Measurements from ENCODE around the gene ZNF443. TPM values are rescaled to one million over a fixed set of nuclear protein-coding genes. Genes with fewer than 3 reads are reported as not detected.

ZNF443 gene
- total RNA-seq, 1 donor from 2014 or later = 18.9 TPM

- Histone ChIP-seq H3K4me1 (no peaks in the 10 kb centered on the region), H4K20me1 (ENCODE audit: low read depth) (no peaks in the 10 kb centered on the region), H3K36me3 (no peaks in the 10 kb centered on the region), H3K79me2 (ENCODE audit: low read depth) (no peaks in the 10 kb centered on the region), H3K9ac (no peak overlapping the region), H2AFZ (replicated peaks) (no peak overlapping the region), H3F3A (ENCODE audit: low read depth) (no peaks in the 10 kb centered on the region), H3K4me2 (no peak overlapping the region), H3K27ac (no peak overlapping the region), H3K4me3 (no peak overlapping the region), H3K9me3 (ENCODE audit: low read depth) (no peaks in the 10 kb centered on the region), H3K27me3 (no peaks in the 10 kb centered on the region)
- Mint-ChIP-seq H3K36me3 (peaks cover 18% of the 10 kb centered on the region), H3K4me3 (no peak overlapping the region), H3K27ac (no peak overlapping the region), H3K4me1 (no peaks in the 10 kb centered on the region), H3K27me3 (ENCODE audit: insufficient read depth, low read depth) (peaks cover 2% of the 10 kb centered on the region), H3K9me3 (peaks cover 53% of the 10 kb centered on the region)
- TF ChIP-seq EZH2phosphoT487 (IDR thresholded peaks at IDR 0.05) (no peak), EZH2 (IDR thresholded peaks at IDR 0.05) (no peak), CTCF (IDR thresholded peaks at IDR 0.05) (no peak)
- DNase-seq (ENCODE audit: low spot score) = no peak
Measured at GRCh38 chr19:12380444-12380737, 60.4 kb downstream of the ZNF443 start.

- H3K4me1 Mint-ChIP-seq = no peaks in the 10 kb centered on the region
- no peak overlapping the region for H3K4me3 ChIP-seq
Measured at GRCh38 chr19:12379732-12380443, 60.9 kb downstream of the ZNF443 start.

More at GRCh38 chr19:12379732-12380443, 60.9 kb downstream of the ZNF443 start:
- no peaks in the 10 kb centered on the region for H3K27me3 ChIP-seq
- H3K4me3 Mint-ChIP-seq = no peak overlapping the region
- H3K4me1 ChIP-seq = no peaks in the 10 kb centered on the region
- H3K9ac ChIP-seq = no peak overlapping the region
- H3K9me3 Mint-ChIP-seq = peaks cover 50% of the 10 kb centered on the region
- H4K20me1 ChIP-seq (ENCODE audit: low read depth) = no peaks in the 10 kb centered on the region
- H3F3A ChIP-seq (ENCODE audit: low read depth) = no peaks in the 10 kb centered on the region
- H3K4me2 ChIP-seq = no peak overlapping the region
- no peak overlapping the region for H3K27ac Mint-ChIP-seq
- TF ChIP-seq CTCF (IDR thresholded peaks at IDR 0.05) (no peak), EZH2phosphoT487 (IDR thresholded peaks at IDR 0.05) (no peak), EZH2 (IDR thresholded peaks at IDR 0.05) (no peak)
- H3K79me2 ChIP-seq (ENCODE audit: low read depth) = no peaks in the 10 kb centered on the region
- H3K27ac ChIP-seq = no peak overlapping the region
- H3K36me3 ChIP-seq = no peaks in the 10 kb centered on the region
- peaks cover 2% of the 10 kb centered on the region for H3K27me3 Mint-ChIP-seq (ENCODE audit: insufficient read depth, low read depth)
- no peak overlapping the region for H2AFZ ChIP-seq (replicated peaks)
- DNase-seq (ENCODE audit: low spot score) = no peak
- peaks cover 18% of the 10 kb centered on the region for H3K36me3 Mint-ChIP-seq
- no peaks in the 10 kb centered on the region for H3K9me3 ChIP-seq (ENCODE audit: low read depth)

Other genes starting within 250 kb of the ZNF443 start
- gene ZNF44, start 146.1 kb downstream of the ZNF443 start, total RNA-seq (ENCODE audit: low replicate concordance) = 6.9 and 7.3 TPM in 2 replicates
- 2.6 and 3.7 TPM in 2 replicates for gene ZNF563, start 107.4 kb downstream of the ZNF443 start, total RNA-seq (ENCODE audit: low replicate concordance)
- 6.0 and 14.9 TPM in 2 replicates for gene ZNF442, start 75.3 kb downstream of the ZNF443 start, total RNA-seq (ENCODE audit: low replicate concordance)
- gene ZNF799, start 39.8 kb downstream of the ZNF443 start, total RNA-seq (ENCODE audit: low replicate concordance) = 7.0 and 8.7 TPM in 2 replicates
- 10.9 and 14.6 TPM in 2 replicates for gene ZNF709, start 43.8 kb upstream of the ZNF443 start, total RNA-seq (ENCODE audit: low replicate concordance)
- 13.9 and 15.0 TPM in 2 replicates for gene ZNF564, start 110.5 kb upstream of the ZNF443 start, total RNA-seq (ENCODE audit: low replicate concordance)
- 6.8 and 16.7 TPM in 2 replicates for gene ZNF490, start 169.8 kb upstream of the ZNF443 start, total RNA-seq (ENCODE audit: low replicate concordance)
- gene ZNF791, start 169.9 kb upstream of the ZNF443 start, total RNA-seq (ENCODE audit: low replicate concordance) = 27.1 and 60.7 TPM in 2 replicates
- 35.8 and 73.6 TPM in 2 replicates for gene MAN2B1, start 225.7 kb upstream of the ZNF443 start, total RNA-seq (ENCODE audit: low replicate concordance)
- 11.0 and 15.9 TPM in 2 replicates for gene WDR83, start 225.8 kb upstream of the ZNF443 start, total RNA-seq (ENCODE audit: low replicate concordance)
- gene DHPS, start 240.9 kb upstream of the ZNF443 start, total RNA-seq (ENCODE audit: low replicate concordance) = 78.3 and 108 TPM in 2 replicates
- gene GNG14, start 247.0 kb upstream of the ZNF443 start, total RNA-seq (ENCODE audit: low replicate concordance) = not detected in 2 replicates